GM19372 (cell line): Measurements from ENCODE around the gene SLC16A8.
"Not testable (repeated sequence)": the region's sequence is repeated elsewhere in the genome, so short reads cannot be mapped to it uniquely, and the experiment has no call there.

ENCODE experiments used
- ATAC-seq: cut with Tn5 transposase; IDR thresholded peaks from one replicate; pipeline ENCODE4 v1.9.1; 2021; ENCODE audit warnings: mild to moderate bottlenecking, low read depth, moderate library complexity; ENCODE audit not compliant: unreplicated experiment

The SLC16A8 gene

GRCh38 chr22:38088629-38089473 lies 4.9 kb upstream of the SLC16A8 start:
- no peak for ATAC-seq

- ATAC-seq = no peak
These were observed 3.9 kb upstream of the SLC16A8 start for GRCh38 chr22:38087855-38088254.

- no peak for ATAC-seq
These were observed 3.0 kb upstream of the SLC16A8 start for GRCh38 chr22:38086942-38087341.

- ATAC-seq = no peak
These were observed 2.2 kb upstream of the SLC16A8 start for GRCh38 chr22:38086001-38086845.

GRCh38 chr22:38085501-38085900 lies 1.5 kb upstream of the SLC16A8 start:
- ATAC-seq = no peak

GRCh38 chr22:38085056-38085455 lies 1.1 kb upstream of the SLC16A8 start:
- no peak for ATAC-seq

GRCh38 chr22:38082986-38083710 lies 836 bp downstream of the SLC16A8 start:
- ATAC-seq = no peak

GRCh38 chr22:38081941-38082828 lies 1.8 kb downstream of the SLC16A8 start:
- no peak for ATAC-seq

- ATAC-seq = no peak
These were observed 2.4 kb downstream of the SLC16A8 start for GRCh38 chr22:38081636-38081940.

GRCh38 chr22:38080850-38081635 lies 2.9 kb downstream of the SLC16A8 start:
- no peak for ATAC-seq

- no peak for ATAC-seq
These were observed 3.5 kb downstream of the SLC16A8 start for GRCh38 chr22:38080474-38080849.

GRCh38 chr22:38079804-38080203 lies 4.2 kb downstream of the SLC16A8 start:
- ATAC-seq = no peak

- not testable (repeated sequence) for ATAC-seq
These were observed 4.8 kb downstream of the SLC16A8 start for GRCh38 chr22:38079208-38079607.

- no peak for ATAC-seq
These were observed 5.7 kb downstream of the SLC16A8 start for GRCh38 chr22:38078046-38078840.

- ATAC-seq = no peak
These were observed 6.4 kb downstream of the SLC16A8 start for GRCh38 chr22:38077595-38077994.

- ATAC-seq = no peak
These were observed 6.9 kb downstream of the SLC16A8 start for GRCh38 chr22:38077096-38077495.

GRCh38 chr22:38075961-38076360 lies 8.0 kb downstream of the SLC16A8 start:
- no peak for ATAC-seq

- no peak for ATAC-seq
These were observed 8.7 kb downstream of the SLC16A8 start for GRCh38 chr22:38075105-38075825.
